LNCaP clone FGC (cell line): ENCODE results near the gene AKR7A2.

ENCODE experiments used
- DNase-seq: peaks from one replicate; pipeline ENCODE4 v3.0.0-alpha.2; 2011; ENCODE audit warnings: low read depth
- H3K4me3 ChIP-seq: 2 replicates; pipeline ENCODE4 v1.5.1; 2011; ENCODE audit warnings: mild to moderate bottlenecking, low read depth, low read length, control low read depth
- CTCF ChIP-seq: IDR thresholded peaks from 2 replicates; pipeline ENCODE4 v1.5.1; 2012; ENCODE audit warnings: mild to moderate bottlenecking; ENCODE audit not compliant: control insufficient read depth, insufficient read depth; ENCODE audit errors: extremely low read depth

Gene AKR7A2

GRCh38 chr1:19311931-19312781 is at the start of gene AKR7A2, which contains the start of gene SLC66A1:
AKR7A2 (minus strand) TSS chr1:19312144; CDS start chr1:19312124, 20 bp downstream.
SLC66A1 (plus strand) TSS chr1:19312326; CDS start chr1:19317678, 5,352 bp downstream.
- DNase-seq, result peak; percentile 22
- peak within 1 kb of the TSS; percentile 70 for H3K4me3 ChIP-seq
- TF ChIP-seq CTCF, result no peak

GRCh38 chr1:19360843-19361610 is 49.1 kb upstream of the AKR7A2 start:
- H3K4me3 ChIP-seq, result no peak overlapping the region
- no peak for TF ChIP-seq CTCF
- DNase-seq, result no peak

GRCh38 chr1:19360432-19360831 is 48.5 kb upstream of the AKR7A2 start:
- no peak overlapping the region for H3K4me3 ChIP-seq
- no peak for TF ChIP-seq CTCF
- DNase-seq, result no peak

- no peak for DNase-seq
- TF ChIP-seq CTCF, result no peak
- no peak overlapping the region for H3K4me3 ChIP-seq
These were observed 48.1 kb upstream of the AKR7A2 start for GRCh38 chr1:19360016-19360415.

- TF ChIP-seq CTCF, result no peak
- no peak for DNase-seq
- no peak overlapping the region for H3K4me3 ChIP-seq
These were observed 47.4 kb upstream of the AKR7A2 start for GRCh38 chr1:19359357-19359756.

GRCh38 chr1:19358710-19359109 is 46.8 kb upstream of the AKR7A2 start:
- TF ChIP-seq CTCF, result no peak

More at GRCh38 chr1:19358710-19359109, 46.8 kb upstream of the AKR7A2 start:
- no peak overlapping the region for H3K4me3 ChIP-seq
- DNase-seq, result no peak
